Testis (tissue), 5 donors: ENCODE results near the gene DDIAS. TPM values are rescaled to one million over a fixed set of nuclear protein-coding genes. Genes with fewer than 3 reads are reported as not detected.
A peak's percentile ranks its signal among the peaks of the same experiment; 100 is the strongest.
"Not testable (repeated sequence)": the region's sequence is repeated elsewhere in the genome, so short reads cannot be mapped to it uniquely, and the experiment has no call there.

ENCODE experiments used
- DNase-seq: peaks from one replicate; pipeline ENCODE4 v3.0.0-alpha.2; 2019
- H3K27ac ChIP-seq, 2 donors: fragments of 200-600 bp; sonication (generic); one replicate each; pipeline ENCODE4 v1.5.1; 2019
- H3K27me3 ChIP-seq: fragments of 200-600 bp; sonication (generic); one replicate; pipeline ENCODE4 v1.5.1; 2019
- H3K36me3 ChIP-seq: fragments of 200-600 bp; sonication (generic); one replicate; pipeline ENCODE4 v1.5.1; 2017; ENCODE audit warnings: low read depth; ENCODE audit errors: missing control alignments
- H3K4me1 ChIP-seq: fragments of 200-600 bp; sonication (generic); one replicate; pipeline ENCODE4 v1.5.1; 2019
- H3K4me3 ChIP-seq, 2 donors: fragments of 200-600 bp; sonication (generic); one replicate each; pipeline ENCODE4 v1.5.1; 2017 to 2019
- H3K9me3 ChIP-seq: fragments of 200-600 bp; sonication (generic); one replicate; pipeline ENCODE4 v1.5.1; 2017
- POLR2A ChIP-seq: fragments of 450-650 bp; IDR thresholded peaks from one replicate; pipeline ENCODE4 v1.6.1; 2017; ENCODE audit warnings: antibody characterized with exemption, mild to moderate bottlenecking, moderate library complexity
- WGBS, 2 donors: methylation state at CpG; one replicate each; pipeline ENCODE4 v1.1.5; 2018; 5-methylcytosine and 5-hydroxymethylcytosine counted together
- intact Hi-C: fragments of 100-400 bp; cut with DNase I; formaldehyde crosslinking; loops from one replicate; pipeline ENCODE4 v1.15.1; 2023; ENCODE audit warnings: low total_unique reads
- long read RNA-seq, 2 donors: transcript quantifications; one replicate each; lab custom pipeline, GENCODE V29; 2026
- polyA plus RNA-seq: library from polyadenylated mRNA; stranded (reverse); fragments of 350-450 nt; fragmentation: Illumina TruSeq; extraction: RNeasy Lipid Tissue Mini Kit (QIAGEN cat#74804); gene quantifications from one replicate; pipeline ENCODE4 v1.2.3, GENCODE V29; 2014; ENCODE audit warnings: low read depth, low replicate concordance; ENCODE audit not compliant: insufficient read depth
- total RNA-seq, 2 donors: library from RNA; depleted of rRNA; stranded (reverse); fragments of >200 nt; gene quantifications; one replicate each; pipeline ENCODE4 v1.2.3, GENCODE V29; 2016
- TF ChIP-seq, protein P1 (sequence below), 3 experiments: fragments of 450-650 bp in 2 of 3; fragments of 200-600 bp in 1 of 3; sonication (generic) in 1 of 3; IDR thresholded peaks; one replicate each; pipeline ENCODE4 v1.5.1; 2016 to 2019; ENCODE audit warnings: antibody characterized with exemption in 3 of 3, mild to moderate bottlenecking in 2 of 3, moderate library complexity in 1 of 3

DDIAS gene
- total RNA-seq: 10 to 100 TPM; 11.8 to 13.4 TPM
- 14.6 TPM for polyA plus RNA-seq
- long read RNA-seq, donor 1, partial matches to known transcripts: 0 of 3 reads
- long read RNA-seq, donor 1, other reads (novel, unspliced or antisense): 0 of 3 reads
- long read RNA-seq, donor 2, partial matches to known transcripts: 0 of 3 reads
- long read RNA-seq, donor 2, other reads (novel, unspliced or antisense): 0 of 3 reads

DNA sequence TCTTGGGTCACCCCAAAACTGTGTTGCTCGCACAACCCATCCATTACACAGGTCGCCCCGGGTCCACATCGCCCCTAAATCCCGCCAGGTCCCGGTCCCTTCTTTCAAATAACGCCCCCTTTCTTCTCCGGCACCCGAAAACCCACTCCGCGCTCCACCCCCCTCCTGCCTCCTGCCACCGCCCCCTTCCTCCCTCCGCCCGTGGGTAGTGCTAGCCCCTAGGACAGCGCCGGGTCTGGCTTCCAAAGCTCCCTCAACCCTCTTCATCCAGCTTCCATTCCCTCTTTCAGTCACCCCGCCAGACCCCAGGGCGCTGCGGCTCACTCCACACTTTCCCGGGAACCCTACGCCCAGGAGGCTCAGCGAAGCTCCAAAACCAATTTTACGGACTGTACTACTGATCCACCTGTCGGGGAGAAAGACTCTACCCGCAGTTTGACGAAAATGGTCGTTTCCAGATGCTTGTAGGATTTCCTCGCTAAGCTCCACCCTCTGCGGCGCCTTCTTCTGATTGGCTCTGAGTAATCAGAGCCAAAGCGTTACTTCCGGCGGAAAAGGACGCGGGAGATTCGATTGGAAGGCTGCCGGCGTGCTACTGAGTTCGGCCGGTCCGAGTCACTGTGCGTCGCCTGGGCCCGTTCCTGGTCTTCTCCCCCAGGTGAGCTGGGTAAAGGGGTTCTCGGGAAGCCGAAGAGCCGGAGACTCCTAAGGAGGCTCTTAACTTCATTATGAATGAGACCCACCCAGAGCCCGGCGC lies at the start of gene DDIAS:
DDIAS (plus strand) TSS at position 572 of the 757 bp plus-strand sequence. CDS start 13,003 bp downstream, outside the sequence.
- H3K9me3 ChIP-seq: no peaks in the 10 kb centered on the region
- TF ChIP-seq, protein P1, sequence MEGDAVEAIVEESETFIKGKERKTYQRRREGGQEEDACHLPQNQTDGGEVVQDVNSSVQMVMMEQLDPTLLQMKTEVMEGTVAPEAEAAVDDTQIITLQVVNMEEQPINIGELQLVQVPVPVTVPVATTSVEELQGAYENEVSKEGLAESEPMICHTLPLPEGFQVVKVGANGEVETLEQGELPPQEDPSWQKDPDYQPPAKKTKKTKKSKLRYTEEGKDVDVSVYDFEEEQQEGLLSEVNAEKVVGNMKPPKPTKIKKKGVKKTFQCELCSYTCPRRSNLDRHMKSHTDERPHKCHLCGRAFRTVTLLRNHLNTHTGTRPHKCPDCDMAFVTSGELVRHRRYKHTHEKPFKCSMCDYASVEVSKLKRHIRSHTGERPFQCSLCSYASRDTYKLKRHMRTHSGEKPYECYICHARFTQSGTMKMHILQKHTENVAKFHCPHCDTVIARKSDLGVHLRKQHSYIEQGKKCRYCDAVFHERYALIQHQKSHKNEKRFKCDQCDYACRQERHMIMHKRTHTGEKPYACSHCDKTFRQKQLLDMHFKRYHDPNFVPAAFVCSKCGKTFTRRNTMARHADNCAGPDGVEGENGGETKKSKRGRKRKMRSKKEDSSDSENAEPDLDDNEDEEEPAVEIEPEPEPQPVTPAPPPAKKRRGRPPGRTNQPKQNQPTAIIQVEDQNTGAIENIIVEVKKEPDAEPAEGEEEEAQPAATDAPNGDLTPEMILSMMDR (IDR thresholded peaks at IDR 0.05): no peak
- peak; percentile 51 for TF ChIP-seq POLR2A
- H3K27me3 ChIP-seq: no peaks in the 10 kb centered on the region
- H3K4me3 ChIP-seq: peak within 1 kb of the TSS; percentile 78 to 90
- no peaks in the 10 kb centered on the region for H3K36me3 ChIP-seq
- peaks cover 9% of the 10 kb centered on the region for H3K4me1 ChIP-seq
- intact Hi-C loops: loop anchor here (10.0 kb wide), 2 partner anchors 173 to 293 kb away; partner anchors contain the start of genes ANKRD42 and RAB30
- WGBS, 2 donors: 0 to 1% methylated on average over 29 to 49 of the region's 49 CpGs
- H3K27ac ChIP-seq: peak within 1 kb of the TSS; percentile 94 to 95
- peak; percentile 99 for DNase-seq

GRCh38 chr11:82854242-82854641 lies 47.3 kb upstream of the DDIAS start:
- intact Hi-C loops: no loop called here
- no peaks in the 10 kb centered on the region for H3K9me3 ChIP-seq
- no peaks in the 10 kb centered on the region for H3K4me1 ChIP-seq
- no peak for TF ChIP-seq POLR2A
- TF ChIP-seq, protein P1 (IDR thresholded peaks at IDR 0.05): no peak
- H3K36me3 ChIP-seq: no peaks in the 10 kb centered on the region
- H3K4me3 ChIP-seq: no peak overlapping the region
- H3K27ac ChIP-seq: no peak overlapping the region
- no peaks in the 10 kb centered on the region for H3K27me3 ChIP-seq
- no peak for DNase-seq

- H3K27me3 ChIP-seq, H3K36me3 ChIP-seq, intact Hi-C loops, H3K9me3 ChIP-seq, DNase-seq, H3K4me1 ChIP-seq, H3K4me3 ChIP-seq, H3K27ac ChIP-seq: not testable (repeated sequence)
- WGBS, 2 donors: 86 to 90% methylated on average over 1 of the region's 1 CpG
Measured at GRCh38 chr11:82854916-82855315, 46.6 kb upstream of the DDIAS start.

DNA sequence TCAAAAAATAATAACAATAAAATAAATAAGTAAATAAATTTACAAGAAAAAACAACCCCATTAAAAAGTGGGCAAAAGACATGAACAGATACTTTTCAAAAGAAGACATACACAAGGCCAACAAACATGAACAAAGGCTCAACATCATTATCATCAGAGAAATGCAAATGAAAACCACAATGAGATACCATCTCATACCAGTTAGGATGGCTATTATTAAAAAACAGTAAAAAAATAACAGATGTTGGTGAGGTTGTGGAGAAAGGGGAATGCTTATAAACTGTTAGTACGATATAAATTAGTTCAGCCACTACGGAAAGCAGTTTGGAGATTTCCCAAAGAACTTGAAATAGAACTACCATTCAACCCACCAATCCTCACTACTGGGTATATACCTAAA lies 45.9 kb upstream of the DDIAS start:
- intact Hi-C loops: no loop called here
- H3K36me3 ChIP-seq: no peaks in the 10 kb centered on the region
- DNase-seq: no peak
- 85 to 86% methylated on average over 2 of the region's 2 CpGs for WGBS, 2 donors
- H3K9me3 ChIP-seq: no peaks in the 10 kb centered on the region
- H3K4me3 ChIP-seq: no peak overlapping the region
- H3K27ac ChIP-seq: no peak overlapping the region
- no peak for TF ChIP-seq POLR2A
- TF ChIP-seq, protein P1 (IDR thresholded peaks at IDR 0.05): no peak
- H3K4me1 ChIP-seq: no peaks in the 10 kb centered on the region
- H3K27me3 ChIP-seq: no peaks in the 10 kb centered on the region

- Histone ChIP-seq H3K9me3 (no peaks in the 10 kb centered on the region), H3K36me3 (no peaks in the 10 kb centered on the region), H3K27me3 (no peaks in the 10 kb centered on the region), H3K27ac (no peak overlapping the region), H3K4me1 (no peaks in the 10 kb centered on the region), H3K4me3 (no peak overlapping the region)
- TF ChIP-seq, protein P1 (IDR thresholded peaks at IDR 0.05): no peak
- no peak for TF ChIP-seq POLR2A
- intact Hi-C loops: no loop called here
- DNase-seq: no peak
- 95 to 97% methylated on average over 2 of the region's 2 CpGs for WGBS, 2 donors
Measured at GRCh38 chr11:82857145-82857544, 44.4 kb upstream of the DDIAS start.
